RWPE2 (cell line): Measurements from ENCODE around the gene NAA80.

Experiments used
- ATAC-seq: fragments of 200-7000 bp; cut with Tn5 transposase; 3 replicates; pipeline ENCODE4 v1.9.1; 2021; ENCODE audit warnings: low read depth
- DNase-seq: peaks from one replicate; pipeline ENCODE4 v3.0.0-alpha.2; 2020; ENCODE audit warnings: low spot score
- H3K27ac ChIP-seq: fragments of 450-650 bp; 2 replicates; pipeline ENCODE4 v1.5.1; 2017; ENCODE audit warnings: mild to moderate bottlenecking; ENCODE audit not compliant: poor library complexity, severe bottlenecking
- H3K27me3 ChIP-seq: fragments of 250-450 bp; sonication (Bioruptor Pico); 2 replicates; pipeline ENCODE4 v1.5.1; 2021; ENCODE audit warnings: mild to moderate bottlenecking, moderate library complexity; ENCODE audit not compliant: insufficient read depth, poor library complexity, severe bottlenecking
- H3K36me3 ChIP-seq: fragments of 250-450 bp; sonication (Bioruptor Pico); 2 replicates; pipeline ENCODE4 v1.5.1; 2020; ENCODE audit warnings: low read depth, mild to moderate bottlenecking, moderate library complexity
- H3K4me1 ChIP-seq: fragments of 250-450 bp; sonication (Bioruptor Pico); 2 replicates; pipeline ENCODE4 v1.5.1; 2021; ENCODE audit warnings: mild to moderate bottlenecking, moderate library complexity; ENCODE audit not compliant: insufficient read depth, poor library complexity, severe bottlenecking
- H3K4me3 ChIP-seq: fragments of 250-450 bp; sonication (Bioruptor Pico); 2 replicates; pipeline ENCODE4 v1.5.1; 2021; ENCODE audit warnings: mild to moderate bottlenecking, moderate library complexity; ENCODE audit not compliant: severe bottlenecking
- H3K9me3 ChIP-seq: fragments of 250-450 bp; sonication (Bioruptor Pico); 2 replicates; pipeline ENCODE4 v1.5.1; 2021; ENCODE audit warnings: mild to moderate bottlenecking, moderate library complexity; ENCODE audit not compliant: severe bottlenecking
- TF ChIP-seq, protein P1 (sequence below): fragments of 450-650 bp; IDR thresholded peaks from one replicate; pipeline ENCODE4 v1.5.1; 2017; ENCODE audit warnings: mild to moderate bottlenecking, moderate library complexity; ENCODE audit not compliant: poor library complexity, severe bottlenecking

NAA80 gene

DNA sequence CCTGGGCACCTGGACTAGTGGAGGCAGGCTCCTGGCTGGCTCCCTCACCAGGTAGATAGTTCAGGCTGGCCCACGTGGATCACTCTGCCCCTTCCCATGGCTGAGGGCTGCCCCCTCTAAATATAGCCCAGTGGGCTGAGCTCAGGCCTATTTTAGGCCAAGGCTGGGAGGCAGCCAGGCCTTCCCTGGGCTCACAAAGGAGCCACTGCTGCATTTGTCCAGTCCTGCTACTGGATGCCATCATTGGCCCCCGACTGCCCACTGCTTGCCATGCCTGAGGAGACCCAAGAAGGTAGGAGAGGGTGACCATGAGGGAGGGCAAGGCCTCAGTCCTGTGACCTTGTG, 20.4 kb downstream of the NAA80 start, which contains the start of gene LSMEM2:
LSMEM2 (plus strand) TSS at position 208 of the 345 bp plus-strand sequence; CDS start at position 235, 27 bp downstream.
- no peak within 1 kb of the TSS for H3K4me3 ChIP-seq
- peaks cover 27% of the 10 kb centered on the region for H3K36me3 ChIP-seq
- H3K27me3 ChIP-seq: no peaks in the 10 kb centered on the region
- no peak for DNase-seq
- peak; percentile 1; the same call in 2 of the 3 replicates for ATAC-seq
- H3K4me1 ChIP-seq: no peaks in the 10 kb centered on the region
- no peak within 1 kb of the TSS for H3K27ac ChIP-seq
- no peaks in the 10 kb centered on the region for H3K9me3 ChIP-seq
- TF ChIP-seq, protein P1, sequence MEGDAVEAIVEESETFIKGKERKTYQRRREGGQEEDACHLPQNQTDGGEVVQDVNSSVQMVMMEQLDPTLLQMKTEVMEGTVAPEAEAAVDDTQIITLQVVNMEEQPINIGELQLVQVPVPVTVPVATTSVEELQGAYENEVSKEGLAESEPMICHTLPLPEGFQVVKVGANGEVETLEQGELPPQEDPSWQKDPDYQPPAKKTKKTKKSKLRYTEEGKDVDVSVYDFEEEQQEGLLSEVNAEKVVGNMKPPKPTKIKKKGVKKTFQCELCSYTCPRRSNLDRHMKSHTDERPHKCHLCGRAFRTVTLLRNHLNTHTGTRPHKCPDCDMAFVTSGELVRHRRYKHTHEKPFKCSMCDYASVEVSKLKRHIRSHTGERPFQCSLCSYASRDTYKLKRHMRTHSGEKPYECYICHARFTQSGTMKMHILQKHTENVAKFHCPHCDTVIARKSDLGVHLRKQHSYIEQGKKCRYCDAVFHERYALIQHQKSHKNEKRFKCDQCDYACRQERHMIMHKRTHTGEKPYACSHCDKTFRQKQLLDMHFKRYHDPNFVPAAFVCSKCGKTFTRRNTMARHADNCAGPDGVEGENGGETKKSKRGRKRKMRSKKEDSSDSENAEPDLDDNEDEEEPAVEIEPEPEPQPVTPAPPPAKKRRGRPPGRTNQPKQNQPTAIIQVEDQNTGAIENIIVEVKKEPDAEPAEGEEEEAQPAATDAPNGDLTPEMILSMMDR: no peak

DNA sequence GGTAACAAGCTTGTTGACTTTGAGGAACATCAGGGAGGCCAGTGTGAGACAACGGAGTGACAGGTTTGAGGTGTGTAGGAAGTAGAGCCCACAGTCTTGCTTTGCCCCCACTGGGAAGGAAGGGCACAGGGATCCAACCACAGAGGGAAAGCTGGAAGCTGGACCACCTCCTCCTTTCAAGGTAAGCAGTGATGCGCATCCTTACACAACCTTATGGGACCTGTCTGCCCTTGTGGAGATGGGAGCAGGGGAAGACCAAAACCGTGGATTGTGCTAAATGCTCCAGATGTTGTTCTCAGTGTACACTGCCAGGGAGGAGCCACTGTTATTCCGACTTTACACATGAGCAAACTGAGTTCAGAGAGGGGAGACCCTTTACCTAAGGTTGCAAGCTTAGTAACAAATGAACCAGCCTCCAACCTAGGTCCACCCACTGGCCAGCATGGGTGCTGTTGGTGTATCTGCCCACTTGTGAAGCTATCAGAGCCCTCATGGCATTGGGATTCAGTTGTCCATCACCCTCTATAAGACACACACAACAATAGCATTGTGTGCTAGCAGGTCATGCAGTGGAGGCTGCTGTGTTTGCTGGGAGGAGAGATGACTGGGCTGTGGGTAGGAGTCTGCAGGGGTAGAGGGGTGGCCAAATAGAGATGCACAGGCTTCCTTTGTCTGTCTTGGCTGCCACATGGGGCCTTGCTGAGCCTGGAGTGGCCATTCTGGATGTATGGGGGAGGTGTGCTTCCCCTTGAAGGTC, 20.9 kb downstream of the NAA80 start:
- TF ChIP-seq, protein P1: no peak
- H3K27ac ChIP-seq: no peak overlapping the region
- H3K36me3 ChIP-seq: peaks cover 33% of the 10 kb centered on the region
- ATAC-seq (peak; percentile 24), DNase-seq (no peak)
- H3K27me3 ChIP-seq: no peaks in the 10 kb centered on the region
- no peak overlapping the region for H3K4me3 ChIP-seq
- H3K4me1 ChIP-seq: no peaks in the 10 kb centered on the region
- H3K9me3 ChIP-seq: no peaks in the 10 kb centered on the region

DNA sequence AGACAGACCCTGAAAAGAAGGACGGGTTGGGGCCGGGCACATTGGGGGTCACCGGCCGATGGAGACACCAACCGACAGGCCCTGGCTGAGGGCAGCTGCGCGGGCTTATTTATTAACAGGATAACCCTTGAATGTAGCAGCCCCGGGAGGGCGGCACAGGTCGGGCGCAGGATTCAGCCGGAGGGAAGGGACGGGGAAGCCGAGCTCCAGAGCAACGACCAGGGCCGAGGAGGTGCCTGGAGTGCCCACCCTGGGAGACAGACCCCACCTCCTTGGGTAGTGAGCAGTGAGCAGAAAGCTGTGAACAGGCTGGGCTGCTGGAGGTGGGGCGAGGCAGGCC, 22.5 kb downstream of the NAA80 start:
- no peak overlapping the region for H3K27ac ChIP-seq
- TF ChIP-seq, protein P1: no peak
- no peak for DNase-seq
- peaks cover 38% of the 10 kb centered on the region for H3K36me3 ChIP-seq
- no peaks in the 10 kb centered on the region for H3K27me3 ChIP-seq
- H3K4me1 ChIP-seq: no peaks in the 10 kb centered on the region
- no peak for ATAC-seq
- H3K4me3 ChIP-seq: no peak overlapping the region
- H3K9me3 ChIP-seq: no peaks in the 10 kb centered on the region

DNA sequence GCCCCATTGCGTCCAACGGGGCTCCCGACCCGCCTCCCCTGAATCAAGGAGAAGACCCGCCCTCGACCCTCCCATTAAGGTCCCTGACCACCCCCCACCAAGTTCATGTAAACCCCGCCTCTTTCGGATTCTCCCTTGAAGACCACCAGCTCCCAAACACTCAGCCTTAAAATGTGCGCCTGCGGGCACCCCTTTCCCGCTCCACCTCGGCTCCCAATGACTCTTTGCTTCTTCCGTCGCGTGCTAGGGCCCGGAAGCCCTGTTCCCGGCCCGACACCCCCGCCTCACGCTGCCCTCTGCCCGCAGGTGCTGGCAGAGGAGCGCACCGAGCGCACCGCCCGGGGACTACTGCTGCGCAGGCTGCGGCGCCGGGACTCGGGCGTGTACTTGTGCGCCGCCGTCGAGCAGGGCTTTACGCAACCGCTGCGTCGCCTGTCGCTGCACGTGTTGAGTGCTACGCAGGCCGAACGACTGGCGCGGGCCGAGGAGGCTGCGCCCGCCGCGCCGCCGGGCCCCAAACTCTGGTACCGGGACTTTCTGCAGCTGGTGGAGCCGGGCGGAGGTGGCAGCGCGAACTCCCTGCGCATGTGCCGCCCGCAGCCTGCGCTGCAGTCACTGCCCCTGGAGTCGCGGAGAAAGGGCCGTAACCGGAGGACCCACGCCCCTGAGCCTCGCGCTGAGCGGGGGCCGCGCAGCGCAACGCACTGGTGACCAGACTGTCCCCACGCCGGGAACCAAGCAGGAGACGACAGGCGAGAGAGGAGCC, 23.0 kb downstream of the NAA80 start:
- ATAC-seq (no peak), DNase-seq (no peak)
- Histone ChIP-seq H3K27me3 (no peaks in the 10 kb centered on the region), H3K27ac (no peak overlapping the region), H3K4me3 (no peak overlapping the region), H3K4me1 (peaks cover 3% of the 10 kb centered on the region), H3K9me3 (no peaks in the 10 kb centered on the region), H3K36me3 (peaks cover 43% of the 10 kb centered on the region)
- TF ChIP-seq, protein P1: no peak
